ENCODE data around the gene ACP4.
A peak's percentile ranks its signal among the peaks of the same experiment; 100 is the strongest.
"Not testable (repeated sequence)": the region's sequence is repeated elsewhere in the genome, so short reads cannot be mapped to it uniquely, and the experiment has no call there.

Gene ACP4

DNA sequence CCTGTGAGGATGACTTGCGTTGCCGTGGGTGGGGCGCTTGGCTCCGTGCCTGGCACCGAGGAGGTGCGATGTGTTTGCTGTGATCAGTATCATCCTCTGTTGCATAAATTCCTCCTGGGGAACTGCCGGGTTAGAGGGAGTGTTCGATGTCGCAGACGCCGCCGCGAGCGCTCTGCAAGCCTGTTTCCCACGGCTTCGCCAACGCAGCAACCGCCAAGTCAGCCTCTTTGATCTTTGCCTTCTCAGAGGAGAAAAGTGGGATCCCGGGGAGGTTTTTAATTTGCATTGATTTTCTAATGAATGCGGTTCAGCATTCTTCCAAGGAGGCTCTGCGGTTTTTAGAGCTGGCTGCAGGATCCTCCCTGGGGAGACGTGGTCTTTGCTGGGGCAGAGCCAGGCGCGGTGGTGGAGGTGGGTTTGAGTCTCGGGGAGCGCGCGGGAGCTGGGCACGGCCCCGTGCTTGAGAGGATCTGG, 12.3 kb upstream of the ACP4 start:
- peak; percentile 58 for DNase-seq

- no peak for DNase-seq
These were observed 11.2 kb upstream of the ACP4 start for GRCh38 chr19:50778906-50779430.

- no peak for DNase-seq
These were observed 10.4 kb upstream of the ACP4 start for GRCh38 chr19:50779504-50780457.

GRCh38 chr19:50780753-50781435, 9.3 kb upstream of the ACP4 start:
- no peak for DNase-seq

DNA sequence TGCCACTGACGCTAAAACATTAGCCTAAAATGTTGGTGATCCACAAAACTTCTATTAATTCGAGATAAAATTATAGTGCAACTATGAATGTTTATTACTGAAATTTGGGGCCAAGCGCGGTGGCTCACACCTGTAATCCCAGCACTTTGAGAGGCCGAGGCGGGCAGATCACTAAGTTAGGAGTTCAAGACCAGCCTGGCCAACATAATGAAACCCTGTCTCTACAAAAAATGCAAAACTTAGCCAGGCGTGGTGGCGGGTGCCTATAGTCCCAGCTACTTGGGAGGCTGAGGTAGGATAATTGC, 6.4 kb upstream of the ACP4 start:
- not testable (repeated sequence) for DNase-seq

GRCh38 chr19:50784710-50785109, 5.5 kb upstream of the ACP4 start:
- no peak for DNase-seq

DNA sequence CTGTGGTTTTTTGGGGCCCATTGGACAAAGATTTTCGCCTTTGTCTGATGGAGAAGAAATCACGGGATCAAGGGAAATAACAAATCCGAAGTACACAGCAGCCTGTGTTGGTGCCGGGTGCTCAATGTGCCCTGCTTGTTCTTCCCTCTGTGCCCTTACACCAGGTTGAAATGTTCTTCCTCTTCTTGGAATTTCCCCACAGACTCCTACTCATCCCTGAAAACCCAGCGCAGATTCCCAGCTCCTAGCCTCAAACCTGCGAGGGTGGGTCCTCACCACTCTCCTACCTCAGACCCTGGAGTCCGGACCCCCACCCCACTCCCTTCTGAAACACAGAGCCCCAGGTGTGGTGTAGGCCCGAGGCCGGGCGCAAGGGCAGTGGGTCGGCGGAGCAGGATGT, 4.9 kb upstream of the ACP4 start:
- DNase-seq, result no peak

DNA sequence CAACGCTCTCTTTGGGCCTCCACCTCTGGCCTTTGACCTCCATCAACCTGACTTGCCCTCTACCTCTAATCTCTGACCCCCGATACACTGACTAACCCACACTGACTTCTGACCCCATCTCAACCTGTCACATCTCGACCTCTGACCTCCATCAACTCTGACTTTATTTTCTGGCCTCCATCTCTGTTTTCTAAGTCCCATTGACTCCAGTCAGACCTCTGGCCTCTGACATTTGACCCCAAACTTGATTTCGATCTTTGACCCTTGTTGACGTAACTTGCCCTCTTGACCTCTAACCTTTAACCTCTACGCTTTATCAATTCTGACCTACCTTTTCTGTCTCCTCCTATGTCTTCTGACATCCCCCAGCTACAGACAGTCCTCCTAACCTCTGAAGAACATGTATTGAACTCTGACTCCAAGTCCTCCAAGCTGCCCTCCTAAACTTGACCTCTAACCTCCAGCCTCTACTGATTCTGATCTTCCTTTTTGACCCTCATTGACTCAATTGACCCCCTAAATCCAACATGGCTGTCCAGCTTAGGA, 780 bp downstream of the ACP4 start:
- DNase-seq, result no peak

GRCh38 chr19:50791594-50792271, 1.5 kb downstream of the ACP4 start:
- no peak for DNase-seq

DNA sequence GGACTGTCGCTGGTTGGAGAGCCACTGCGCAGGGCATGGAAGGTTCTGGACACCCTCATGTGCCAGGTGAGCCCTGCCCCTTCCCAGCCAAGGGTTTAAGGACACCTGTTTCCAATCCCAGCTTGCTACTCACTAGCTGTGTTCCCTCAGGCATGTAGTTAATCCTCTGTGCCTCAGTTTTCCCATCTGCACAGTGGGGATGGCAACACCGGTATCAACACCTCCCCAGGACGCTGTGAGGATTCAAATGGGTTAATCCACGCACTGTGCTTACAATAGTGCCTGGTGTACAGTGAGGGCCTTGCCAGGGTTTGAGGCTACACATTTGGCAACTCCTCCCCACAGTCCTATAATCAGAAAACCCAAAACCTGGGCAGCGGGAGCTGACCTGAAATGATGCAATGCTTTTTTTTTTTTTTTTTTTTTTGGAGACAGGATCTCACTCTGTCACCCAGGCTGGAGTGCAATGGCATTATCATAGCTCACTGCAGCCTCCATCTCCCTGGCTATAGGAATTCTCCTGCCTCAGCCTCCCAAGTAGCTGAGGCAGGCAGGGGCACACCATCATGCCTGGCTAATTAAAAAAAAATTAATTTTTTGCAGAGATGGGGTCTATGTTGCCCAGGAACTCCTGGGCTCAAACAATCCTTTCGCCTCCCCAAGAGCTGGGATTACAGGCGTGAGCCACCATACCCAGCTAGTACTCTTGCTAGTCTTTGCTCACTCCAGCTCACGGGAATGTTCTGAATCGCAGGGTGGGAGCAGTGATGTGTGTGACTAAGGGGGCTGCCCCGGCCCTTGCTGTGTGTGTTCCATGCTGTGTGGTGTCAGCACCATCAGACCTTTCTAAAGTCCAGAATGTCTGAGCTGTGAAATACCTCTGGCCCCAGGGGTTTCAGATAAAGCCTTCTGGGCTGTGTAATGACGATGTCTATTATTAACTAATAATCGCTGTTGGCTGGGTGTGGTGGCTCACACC, 2.3 kb downstream of the ACP4 start:
- no peak for DNase-seq

GRCh38 chr19:50793558-50794065, 3.4 kb downstream of the ACP4 start:
- DNase-seq, result no peak

- peak; percentile 80 for DNase-seq
These were observed 4.1 kb downstream of the ACP4 start for GRCh38 chr19:50794074-50794875.

- DNase-seq, result peak; percentile 84
These were observed 4.9 kb downstream of the ACP4 start for GRCh38 chr19:50794876-50795663.

DNA sequence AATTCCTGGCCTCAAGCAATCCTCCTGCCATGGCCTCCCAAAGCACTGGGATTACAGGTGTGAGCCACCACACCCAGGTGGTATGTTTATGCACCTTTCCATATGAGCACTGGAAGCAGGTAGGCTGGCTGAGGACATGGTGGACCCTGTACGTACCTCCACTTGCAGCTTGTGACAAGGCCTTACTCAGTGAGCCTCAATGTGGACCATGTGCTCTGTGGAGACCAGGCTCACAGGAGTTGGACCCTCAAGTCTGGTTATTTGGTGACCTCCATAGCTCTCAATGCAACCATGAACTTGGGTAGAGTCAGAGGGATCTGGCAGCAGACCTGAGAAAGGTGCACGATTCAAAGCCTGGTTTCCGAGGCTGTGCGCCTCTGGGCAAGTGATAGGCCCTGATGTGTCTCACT, 5.5 kb downstream of the ACP4 start:
- DNase-seq, result peak; percentile 72

GRCh38 chr19:50796128-50796633, 6.0 kb downstream of the ACP4 start:
- peak; percentile 75 for DNase-seq

- peak; percentile 73 for DNase-seq
These were observed 6.6 kb downstream of the ACP4 start for GRCh38 chr19:50796634-50797428.

DNA sequence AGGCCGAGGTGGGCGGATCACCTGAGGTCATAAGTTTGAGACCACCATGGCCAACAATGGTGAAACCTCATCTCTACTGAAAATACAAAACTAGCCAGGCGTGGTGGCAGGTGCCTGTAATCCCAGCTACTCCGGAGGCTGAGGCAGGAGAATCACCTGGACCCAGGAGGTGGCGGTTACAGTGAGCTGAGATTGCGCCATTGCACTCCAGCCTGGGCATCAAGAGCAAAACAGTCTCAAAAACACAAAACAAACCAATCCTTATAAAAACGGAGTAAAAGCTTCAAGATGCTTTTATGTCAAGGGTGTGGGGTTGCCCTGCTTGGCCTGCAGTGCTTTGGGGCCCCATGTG, 7.2 kb downstream of the ACP4 start:
- DNase-seq, result no peak

DNA sequence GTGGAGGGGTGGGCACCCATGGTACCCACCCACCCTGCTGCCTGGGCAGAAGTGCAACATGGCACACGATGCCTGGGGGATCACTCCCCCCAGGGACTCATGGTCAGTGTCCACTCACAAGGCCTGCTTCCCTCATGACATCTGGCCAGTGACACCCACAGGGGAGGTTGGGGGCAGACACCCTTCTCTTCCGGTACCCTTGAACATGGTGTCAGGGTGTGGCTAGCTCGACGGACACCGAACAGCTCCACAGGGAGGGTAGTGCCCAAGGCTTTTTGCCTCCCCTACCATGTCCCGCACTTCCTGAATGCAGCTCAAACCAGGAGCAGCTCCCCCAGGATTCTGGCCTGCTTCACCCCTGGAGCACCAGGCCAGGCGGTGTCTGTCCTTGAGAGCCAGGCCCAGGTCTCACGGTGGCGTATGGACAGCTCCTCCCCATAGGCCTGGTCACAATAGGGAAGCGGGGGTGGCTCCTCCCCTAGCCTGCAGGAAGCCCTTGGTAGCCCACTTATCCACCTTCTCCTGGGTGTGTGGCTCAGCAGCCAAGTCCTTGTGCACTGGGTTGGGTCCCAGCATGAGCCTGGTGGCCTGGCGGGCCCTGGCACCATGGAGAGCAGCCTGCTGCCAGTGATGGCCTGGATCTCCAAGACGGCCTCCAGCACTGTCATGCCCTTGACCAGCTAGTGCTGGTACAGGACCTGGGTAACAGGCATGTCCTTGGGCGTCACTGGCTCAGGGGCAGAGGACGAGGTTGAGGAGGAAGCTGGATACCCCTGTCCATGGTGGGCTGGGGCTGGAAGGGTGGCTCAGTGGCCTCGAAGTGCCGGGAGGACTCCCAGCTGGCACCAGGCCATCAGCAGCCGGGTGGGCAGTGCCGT, 7.8 kb downstream of the ACP4 start:
- DNase-seq, result no peak
